ENCODE measurements around the gene CLIP3. TPM values are rescaled to one million over a fixed set of nuclear protein-coding genes. Genes with fewer than 3 reads are reported as not detected.

The CLIP3 gene
- total and polyA plus RNA-seq, 2 of the 13 experiments (the other 11 are each of a cell fraction or from before 2014, with no cell fraction given): 0.15 to 1.2 TPM

DNA sequence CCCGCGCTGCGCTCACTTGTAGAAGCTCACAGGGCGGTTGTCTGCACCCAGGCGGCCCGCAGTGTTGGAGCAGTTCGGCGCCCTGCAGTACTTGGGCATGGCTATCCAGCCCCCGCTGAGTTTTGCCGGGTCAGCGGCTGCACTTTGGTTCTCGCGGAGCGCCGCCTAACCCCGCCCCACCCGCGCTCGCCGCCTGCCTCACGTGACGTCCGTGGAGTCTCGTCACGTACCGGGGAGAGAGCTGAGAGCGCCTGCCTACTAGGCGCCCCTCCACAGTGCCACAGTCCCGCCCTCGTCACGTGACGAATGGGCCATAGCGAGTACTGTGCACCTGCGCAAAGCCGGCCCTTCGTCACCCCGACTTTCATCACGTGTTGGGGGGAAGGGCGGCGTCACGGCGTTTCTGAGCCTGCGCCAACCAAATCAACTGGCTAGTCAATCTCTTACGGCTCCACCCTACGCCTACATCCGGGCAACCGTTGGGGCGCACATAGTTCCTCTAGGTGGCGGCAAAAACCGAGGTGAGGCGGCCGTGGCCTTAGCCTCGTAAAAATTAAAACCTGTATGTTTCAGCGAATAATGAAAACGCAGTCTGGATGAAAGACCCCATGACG, 21.6 kb upstream of the CLIP3 start, which contains the start of gene THAP8 (continued):
- no peak; the same call in 1 of the 2 replicates for TF ChIP-seq ZNF329 (CRISPR knock-in tag; IDR thresholded peaks at IDR 0.05; ENCODE audit: low read depth)
- 0 out of 2 replicates have a peak, but pooled peaks have one; percentile 14 for TF ChIP-seq KLF6 (CRISPR knock-in tag; IDR thresholded peaks at IDR 0.05)
- TF ChIP-seq ZBED4 (CRISPR knock-in tag; IDR thresholded peaks at IDR 0.05; ENCODE audit: borderline replicate concordance): peak; percentile 80; the same call in 1 of the 2 replicates
- TF ChIP-seq ZNF556 (CRISPR knock-in tag; IDR thresholded peaks at IDR 0.05; ENCODE audit: borderline replicate concordance): no peak; the same call in 1 of the 2 replicates
- TF ChIP-seq, protein P1, sequence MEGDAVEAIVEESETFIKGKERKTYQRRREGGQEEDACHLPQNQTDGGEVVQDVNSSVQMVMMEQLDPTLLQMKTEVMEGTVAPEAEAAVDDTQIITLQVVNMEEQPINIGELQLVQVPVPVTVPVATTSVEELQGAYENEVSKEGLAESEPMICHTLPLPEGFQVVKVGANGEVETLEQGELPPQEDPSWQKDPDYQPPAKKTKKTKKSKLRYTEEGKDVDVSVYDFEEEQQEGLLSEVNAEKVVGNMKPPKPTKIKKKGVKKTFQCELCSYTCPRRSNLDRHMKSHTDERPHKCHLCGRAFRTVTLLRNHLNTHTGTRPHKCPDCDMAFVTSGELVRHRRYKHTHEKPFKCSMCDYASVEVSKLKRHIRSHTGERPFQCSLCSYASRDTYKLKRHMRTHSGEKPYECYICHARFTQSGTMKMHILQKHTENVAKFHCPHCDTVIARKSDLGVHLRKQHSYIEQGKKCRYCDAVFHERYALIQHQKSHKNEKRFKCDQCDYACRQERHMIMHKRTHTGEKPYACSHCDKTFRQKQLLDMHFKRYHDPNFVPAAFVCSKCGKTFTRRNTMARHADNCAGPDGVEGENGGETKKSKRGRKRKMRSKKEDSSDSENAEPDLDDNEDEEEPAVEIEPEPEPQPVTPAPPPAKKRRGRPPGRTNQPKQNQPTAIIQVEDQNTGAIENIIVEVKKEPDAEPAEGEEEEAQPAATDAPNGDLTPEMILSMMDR (CRISPR knock-in tag; IDR thresholded peaks at IDR 0.05): peak; percentile 59
- TF ChIP-seq ZNF747 (CRISPR knock-in tag; IDR thresholded peaks at IDR 0.05; ENCODE audit: borderline replicate concordance): 0 out of 2 replicates have a peak, but pooled peaks have one; percentile 32
- TF ChIP-seq HOXA9 (CRISPR knock-in tag; IDR thresholded peaks at IDR 0.05; ENCODE audit: borderline replicate concordance): no peak
- no peak for TF ChIP-seq BRD4 (CRISPR knock-in tag; IDR thresholded peaks at IDR 0.05)
- no peak for TF ChIP-seq ZNF644 (CRISPR knock-in tag; IDR thresholded peaks at IDR 0.05; ENCODE audit: low read depth)
- TF ChIP-seq KMT2B (CRISPR knock-in tag; IDR thresholded peaks at IDR 0.05): peak; percentile 53; the same call in 1 of the 2 replicates
- no peak for TF ChIP-seq ZNF235 (CRISPR knock-in tag; IDR thresholded peaks at IDR 0.05; ENCODE audit: borderline replicate concordance)
- peak; percentile 92; the same call in 1 of the 2 replicates for TF ChIP-seq ZNF207 (IDR thresholded peaks at IDR 0.05; ENCODE audit: borderline replicate concordance)
- TF ChIP-seq, protein P2, sequence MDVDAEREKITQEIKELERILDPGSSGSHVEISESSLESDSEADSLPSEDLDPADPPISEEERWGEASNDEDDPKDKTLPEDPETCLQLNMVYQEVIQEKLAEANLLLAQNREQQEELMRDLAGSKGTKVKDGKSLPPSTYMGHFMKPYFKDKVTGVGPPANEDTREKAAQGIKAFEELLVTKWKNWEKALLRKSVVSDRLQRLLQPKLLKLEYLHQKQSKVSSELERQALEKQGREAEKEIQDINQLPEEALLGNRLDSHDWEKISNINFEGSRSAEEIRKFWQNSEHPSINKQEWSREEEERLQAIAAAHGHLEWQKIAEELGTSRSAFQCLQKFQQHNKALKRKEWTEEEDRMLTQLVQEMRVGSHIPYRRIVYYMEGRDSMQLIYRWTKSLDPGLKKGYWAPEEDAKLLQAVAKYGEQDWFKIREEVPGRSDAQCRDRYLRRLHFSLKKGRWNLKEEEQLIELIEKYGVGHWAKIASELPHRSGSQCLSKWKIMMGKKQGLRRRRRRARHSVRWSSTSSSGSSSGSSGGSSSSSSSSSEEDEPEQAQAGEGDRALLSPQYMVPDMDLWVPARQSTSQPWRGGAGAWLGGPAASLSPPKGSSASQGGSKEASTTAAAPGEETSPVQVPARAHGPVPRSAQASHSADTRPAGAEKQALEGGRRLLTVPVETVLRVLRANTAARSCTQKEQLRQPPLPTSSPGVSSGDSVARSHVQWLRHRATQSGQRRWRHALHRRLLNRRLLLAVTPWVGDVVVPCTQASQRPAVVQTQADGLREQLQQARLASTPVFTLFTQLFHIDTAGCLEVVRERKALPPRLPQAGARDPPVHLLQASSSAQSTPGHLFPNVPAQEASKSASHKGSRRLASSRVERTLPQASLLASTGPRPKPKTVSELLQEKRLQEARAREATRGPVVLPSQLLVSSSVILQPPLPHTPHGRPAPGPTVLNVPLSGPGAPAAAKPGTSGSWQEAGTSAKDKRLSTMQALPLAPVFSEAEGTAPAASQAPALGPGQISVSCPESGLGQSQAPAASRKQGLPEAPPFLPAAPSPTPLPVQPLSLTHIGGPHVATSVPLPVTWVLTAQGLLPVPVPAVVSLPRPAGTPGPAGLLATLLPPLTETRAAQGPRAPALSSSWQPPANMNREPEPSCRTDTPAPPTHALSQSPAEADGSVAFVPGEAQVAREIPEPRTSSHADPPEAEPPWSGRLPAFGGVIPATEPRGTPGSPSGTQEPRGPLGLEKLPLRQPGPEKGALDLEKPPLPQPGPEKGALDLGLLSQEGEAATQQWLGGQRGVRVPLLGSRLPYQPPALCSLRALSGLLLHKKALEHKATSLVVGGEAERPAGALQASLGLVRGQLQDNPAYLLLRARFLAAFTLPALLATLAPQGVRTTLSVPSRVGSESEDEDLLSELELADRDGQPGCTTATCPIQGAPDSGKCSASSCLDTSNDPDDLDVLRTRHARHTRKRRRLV (CRISPR knock-in tag; IDR thresholded peaks at IDR 0.05): peak; percentile 94
- peak; percentile 98 for TF ChIP-seq ZNF776 (CRISPR knock-in tag; IDR thresholded peaks at IDR 0.05)
- TF ChIP-seq FOSL2 (CRISPR knock-in tag; IDR thresholded peaks at IDR 0.05): peak; percentile 46; the same call in 1 of the 2 replicates
- no peak for TF ChIP-seq KDM6A (CRISPR knock-in tag; IDR thresholded peaks at IDR 0.05; ENCODE audit: low read depth)
- no peak for TF ChIP-seq FOXK2 (IDR thresholded peaks at IDR 0.05)
- no peak for TF ChIP-seq ZNF850 (CRISPR knock-in tag; conservative IDR thresholded peaks at IDR 0.05)
- no peak for TF ChIP-seq ZNF749 (CRISPR knock-in tag; IDR thresholded peaks at IDR 0.05; ENCODE audit: borderline replicate concordance)

Data from HepG2 (cell line).